ENCODE data around the gene PLCH1. TPM values are rescaled to one million over a fixed set of nuclear protein-coding genes. Genes with fewer than 3 reads are reported as not detected.

The PLCH1 gene
- total and polyA plus RNA-seq, 2 of the 13 experiments (the other 11 are each of a cell fraction or from before 2014, with no cell fraction given), result 2.0 to 3.0 TPM

DNA sequence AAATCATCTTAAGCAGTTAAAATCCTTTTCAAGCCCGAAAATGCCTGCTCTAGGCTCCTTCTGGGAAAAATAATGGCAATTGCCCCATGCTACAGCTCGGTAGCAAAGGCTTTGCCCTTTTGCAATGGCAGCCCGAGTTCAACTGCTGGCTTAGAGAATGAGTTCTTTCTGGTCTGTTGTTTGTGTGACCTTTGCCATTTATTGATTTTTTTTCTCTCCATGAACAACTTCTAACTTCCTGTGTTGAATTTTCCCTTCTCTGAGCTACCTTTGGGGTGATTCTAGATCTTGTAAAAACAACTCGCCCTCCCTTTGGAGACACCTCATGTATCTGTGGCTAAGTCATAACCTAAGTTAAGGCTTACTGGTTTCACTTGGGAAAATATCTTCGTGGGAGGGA, 139.3 kb downstream of the PLCH1 start (continued):
- TF ChIP-seq, protein P1, sequence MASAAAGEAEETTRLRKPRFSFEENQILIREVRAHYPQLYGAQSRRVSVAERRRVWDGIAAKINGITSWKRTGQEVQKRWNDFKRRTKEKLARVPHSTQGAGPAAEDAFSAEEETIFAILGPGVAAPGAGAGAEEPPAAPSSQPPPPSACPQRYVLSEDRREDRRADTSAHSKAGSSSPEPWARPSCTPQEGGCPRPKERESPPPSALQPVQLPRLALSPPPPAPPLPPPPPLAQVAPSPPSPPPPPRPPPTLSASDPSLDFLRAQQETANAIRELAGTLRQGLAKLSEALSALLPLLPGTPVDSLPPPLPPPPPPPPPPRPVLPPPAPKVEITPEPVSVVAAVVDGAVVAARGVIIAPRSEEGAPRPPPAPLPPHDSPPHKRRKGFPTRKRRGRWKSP (CRISPR knock-in tag; IDR thresholded peaks at IDR 0.05), result peak; percentile 49; the same call in 1 of the 2 replicates
- TF ChIP-seq, protein P2, sequence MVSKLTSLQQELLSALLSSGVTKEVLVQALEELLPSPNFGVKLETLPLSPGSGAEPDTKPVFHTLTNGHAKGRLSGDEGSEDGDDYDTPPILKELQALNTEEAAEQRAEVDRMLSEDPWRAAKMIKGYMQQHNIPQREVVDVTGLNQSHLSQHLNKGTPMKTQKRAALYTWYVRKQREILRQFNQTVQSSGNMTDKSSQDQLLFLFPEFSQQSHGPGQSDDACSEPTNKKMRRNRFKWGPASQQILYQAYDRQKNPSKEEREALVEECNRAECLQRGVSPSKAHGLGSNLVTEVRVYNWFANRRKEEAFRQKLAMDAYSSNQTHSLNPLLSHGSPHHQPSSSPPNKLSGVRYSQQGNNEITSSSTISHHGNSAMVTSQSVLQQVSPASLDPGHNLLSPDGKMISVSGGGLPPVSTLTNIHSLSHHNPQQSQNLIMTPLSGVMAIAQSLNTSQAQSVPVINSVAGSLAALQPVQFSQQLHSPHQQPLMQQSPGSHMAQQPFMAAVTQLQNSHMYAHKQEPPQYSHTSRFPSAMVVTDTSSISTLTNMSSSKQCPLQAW (CRISPR knock-in tag; IDR thresholded peaks at IDR 0.05), result peak; percentile 37; the same call in 1 of the 2 replicates
- no peak for TF ChIP-seq ZBTB21 (CRISPR knock-in tag; IDR thresholded peaks at IDR 0.05)
- no peak for TF ChIP-seq TBX3 (IDR thresholded peaks at IDR 0.05; ENCODE audit: borderline replicate concordance)
- TF ChIP-seq ZNF777 (CRISPR knock-in tag; IDR thresholded peaks at IDR 0.05), result no peak
- no peak for TF ChIP-seq GLI4 (CRISPR knock-in tag; IDR thresholded peaks at IDR 0.05; ENCODE audit: borderline replicate concordance)
- no peak for TF ChIP-seq PRPF4 (IDR thresholded peaks at IDR 0.05; ENCODE audit: low read depth, low read length, poor library complexity, severe bottlenecking)
- TF ChIP-seq ARHGAP35 (CRISPR knock-in tag; IDR thresholded peaks at IDR 0.05; ENCODE audit: borderline replicate concordance), result no peak
- no peak for TF ChIP-seq ZNF530 (CRISPR knock-in tag; IDR thresholded peaks at IDR 0.05; ENCODE audit: low read depth)
- no peak for TF ChIP-seq ZNF367 (CRISPR knock-in tag; IDR thresholded peaks at IDR 0.05; ENCODE audit: borderline replicate concordance)
- TF ChIP-seq ZKSCAN8 (CRISPR knock-in tag; IDR thresholded peaks at IDR 0.05; ENCODE audit: borderline replicate concordance), result peak; percentile 75; the same call in 1 of the 2 replicates
- TF ChIP-seq, protein P3, sequence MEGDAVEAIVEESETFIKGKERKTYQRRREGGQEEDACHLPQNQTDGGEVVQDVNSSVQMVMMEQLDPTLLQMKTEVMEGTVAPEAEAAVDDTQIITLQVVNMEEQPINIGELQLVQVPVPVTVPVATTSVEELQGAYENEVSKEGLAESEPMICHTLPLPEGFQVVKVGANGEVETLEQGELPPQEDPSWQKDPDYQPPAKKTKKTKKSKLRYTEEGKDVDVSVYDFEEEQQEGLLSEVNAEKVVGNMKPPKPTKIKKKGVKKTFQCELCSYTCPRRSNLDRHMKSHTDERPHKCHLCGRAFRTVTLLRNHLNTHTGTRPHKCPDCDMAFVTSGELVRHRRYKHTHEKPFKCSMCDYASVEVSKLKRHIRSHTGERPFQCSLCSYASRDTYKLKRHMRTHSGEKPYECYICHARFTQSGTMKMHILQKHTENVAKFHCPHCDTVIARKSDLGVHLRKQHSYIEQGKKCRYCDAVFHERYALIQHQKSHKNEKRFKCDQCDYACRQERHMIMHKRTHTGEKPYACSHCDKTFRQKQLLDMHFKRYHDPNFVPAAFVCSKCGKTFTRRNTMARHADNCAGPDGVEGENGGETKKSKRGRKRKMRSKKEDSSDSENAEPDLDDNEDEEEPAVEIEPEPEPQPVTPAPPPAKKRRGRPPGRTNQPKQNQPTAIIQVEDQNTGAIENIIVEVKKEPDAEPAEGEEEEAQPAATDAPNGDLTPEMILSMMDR (CRISPR knock-in tag; IDR thresholded peaks at IDR 0.05), result no peak
- TF ChIP-seq ZNF713 (CRISPR knock-in tag; IDR thresholded peaks at IDR 0.05), result no peak
- TF ChIP-seq, protein P4, sequence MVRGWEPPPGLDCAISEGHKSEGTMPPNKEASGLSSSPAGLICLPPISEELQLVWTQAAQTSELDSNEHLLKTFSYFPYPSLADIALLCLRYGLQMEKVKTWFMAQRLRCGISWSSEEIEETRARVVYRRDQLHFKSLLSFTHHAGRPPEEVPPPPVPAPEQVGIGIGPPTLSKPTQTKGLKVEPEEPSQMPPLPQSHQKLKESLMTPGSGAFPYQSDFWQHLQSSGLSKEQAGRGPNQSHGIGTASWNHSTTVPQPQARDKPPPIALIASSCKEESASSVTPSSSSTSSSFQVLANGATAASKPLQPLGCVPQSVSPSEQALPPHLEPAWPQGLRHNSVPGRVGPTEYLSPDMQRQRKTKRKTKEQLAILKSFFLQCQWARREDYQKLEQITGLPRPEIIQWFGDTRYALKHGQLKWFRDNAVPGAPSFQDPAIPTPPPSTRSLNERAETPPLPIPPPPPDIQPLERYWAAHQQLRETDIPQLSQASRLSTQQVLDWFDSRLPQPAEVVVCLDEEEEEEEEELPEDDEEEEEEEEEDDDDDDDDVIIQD (CRISPR knock-in tag; IDR thresholded peaks at IDR 0.05; ENCODE audit: low read depth), result peak; percentile 100
- no peak for TF ChIP-seq ZFP62 (CRISPR knock-in tag; IDR thresholded peaks at IDR 0.05)
- TF ChIP-seq, protein P5, sequence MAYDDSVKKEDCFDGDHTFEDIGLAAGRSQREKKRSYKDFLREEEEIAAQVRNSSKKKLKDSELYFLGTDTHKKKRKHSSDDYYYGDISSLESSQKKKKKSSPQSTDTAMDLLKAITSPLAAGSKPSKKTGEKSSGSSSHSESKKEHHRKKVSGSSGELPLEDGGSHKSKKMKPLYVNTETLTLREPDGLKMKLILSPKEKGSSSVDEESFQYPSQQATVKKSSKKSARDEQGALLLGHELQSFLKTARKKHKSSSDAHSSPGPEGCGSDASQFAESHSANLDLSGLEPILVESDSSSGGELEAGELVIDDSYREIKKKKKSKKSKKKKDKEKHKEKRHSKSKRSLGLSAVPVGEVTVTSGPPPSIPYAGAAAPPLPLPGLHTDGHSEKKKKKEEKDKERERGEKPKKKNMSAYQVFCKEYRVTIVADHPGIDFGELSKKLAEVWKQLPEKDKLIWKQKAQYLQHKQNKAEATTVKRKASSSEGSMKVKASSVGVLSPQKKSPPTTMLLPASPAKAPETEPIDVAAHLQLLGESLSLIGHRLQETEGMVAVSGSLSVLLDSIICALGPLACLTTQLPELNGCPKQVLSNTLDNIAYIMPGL (CRISPR knock-in tag; IDR thresholded peaks at IDR 0.05; ENCODE audit: borderline replicate concordance in 1 of 2, low read depth in 1 of 2), result 0 out of 4 replicates have a peak, but pooled peaks of 1 of the 2 experiments have one; percentile 38
- no peak for TF ChIP-seq ZFP37 (CRISPR knock-in tag; IDR thresholded peaks at IDR 0.05; ENCODE audit: borderline replicate concordance)
- TF ChIP-seq ZBTB8A (CRISPR knock-in tag; IDR thresholded peaks at IDR 0.05; ENCODE audit: borderline replicate concordance, low read depth), result no peak
- no peak for TF ChIP-seq ZNF772 (CRISPR knock-in tag; IDR thresholded peaks at IDR 0.05)

Data from HepG2 (cell line).